HG03060 (cell line): ENCODE data around the gene SLC35A1.

Experiments used
- ATAC-seq: cut with Tn5 transposase; IDR thresholded peaks from one replicate; pipeline ENCODE4 v1.9.1; 2021; ENCODE audit warnings: low read depth, moderate number of reproducible peaks; ENCODE audit not compliant: unreplicated experiment

The SLC35A1 gene

DNA sequence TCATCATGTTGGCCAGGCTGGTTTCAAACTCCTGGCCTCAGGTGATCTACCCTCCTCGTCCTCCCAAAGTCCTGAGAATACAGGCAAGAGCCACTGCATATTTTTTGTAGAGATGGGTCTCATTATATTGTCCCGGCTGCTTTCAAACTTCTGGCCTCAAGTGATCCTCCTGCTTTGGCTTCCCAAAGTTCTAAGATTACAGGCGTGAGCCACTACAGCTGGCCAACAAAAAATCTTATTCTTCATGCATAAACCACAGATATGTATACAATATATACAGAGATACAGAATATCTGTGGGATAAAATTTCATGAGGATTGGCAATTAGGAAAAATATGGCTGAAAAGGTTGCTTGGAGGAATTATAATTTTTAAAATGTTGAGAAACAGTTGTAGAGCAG lies 49.9 kb downstream of the SLC35A1 start:
- no peak for ATAC-seq

DNA sequence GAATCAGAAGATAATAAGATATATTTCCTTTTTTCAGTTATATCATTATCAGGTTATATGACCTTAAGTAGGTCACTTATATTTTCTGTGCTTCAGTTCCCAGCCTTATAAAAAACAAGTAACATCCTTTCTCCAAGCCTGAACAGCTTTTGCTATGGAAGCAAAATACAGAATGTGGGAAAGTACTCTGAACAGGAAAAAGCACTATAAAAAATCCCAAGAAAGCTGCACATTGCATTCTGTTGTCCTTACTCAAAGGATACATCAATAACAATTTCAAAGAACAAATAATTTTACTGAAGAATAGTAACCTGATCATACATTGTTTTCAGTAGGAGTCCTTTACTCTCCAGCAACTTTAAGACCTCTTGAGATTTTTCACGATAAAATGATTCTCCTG lies 56.4 kb downstream of the SLC35A1 start:
- no peak for ATAC-seq

DNA sequence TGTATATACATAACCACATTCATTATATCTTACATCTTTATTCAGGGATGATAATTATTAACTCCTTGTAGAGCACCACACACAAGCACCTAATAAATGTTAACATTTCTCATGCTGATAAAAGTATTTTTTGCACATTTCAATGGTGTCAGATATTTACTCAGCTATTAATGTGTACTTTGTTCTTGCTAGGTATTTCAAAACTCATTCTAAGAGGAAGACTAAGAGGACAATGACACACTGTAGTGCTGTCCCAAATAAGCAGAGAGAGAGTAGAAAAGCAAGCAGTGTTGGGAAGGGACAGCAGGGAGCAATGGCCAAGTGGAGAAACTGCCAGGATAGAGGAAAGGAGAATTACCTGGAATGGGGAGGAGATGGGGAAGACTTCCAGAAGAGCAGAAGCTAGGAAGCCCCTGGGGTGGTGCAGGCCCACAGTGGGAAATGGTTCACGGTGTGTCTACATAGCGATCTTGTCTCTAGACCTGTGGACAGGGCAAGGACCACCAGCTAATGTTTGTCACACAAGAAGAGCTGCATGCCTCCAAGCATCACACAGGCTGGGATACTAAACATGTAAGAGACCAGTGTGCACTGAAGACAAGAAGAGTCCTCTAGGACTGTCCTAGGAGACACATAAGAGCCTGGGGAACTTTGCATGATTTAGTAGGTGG lies 61.7 kb downstream of the SLC35A1 start:
- no peak for ATAC-seq

DNA sequence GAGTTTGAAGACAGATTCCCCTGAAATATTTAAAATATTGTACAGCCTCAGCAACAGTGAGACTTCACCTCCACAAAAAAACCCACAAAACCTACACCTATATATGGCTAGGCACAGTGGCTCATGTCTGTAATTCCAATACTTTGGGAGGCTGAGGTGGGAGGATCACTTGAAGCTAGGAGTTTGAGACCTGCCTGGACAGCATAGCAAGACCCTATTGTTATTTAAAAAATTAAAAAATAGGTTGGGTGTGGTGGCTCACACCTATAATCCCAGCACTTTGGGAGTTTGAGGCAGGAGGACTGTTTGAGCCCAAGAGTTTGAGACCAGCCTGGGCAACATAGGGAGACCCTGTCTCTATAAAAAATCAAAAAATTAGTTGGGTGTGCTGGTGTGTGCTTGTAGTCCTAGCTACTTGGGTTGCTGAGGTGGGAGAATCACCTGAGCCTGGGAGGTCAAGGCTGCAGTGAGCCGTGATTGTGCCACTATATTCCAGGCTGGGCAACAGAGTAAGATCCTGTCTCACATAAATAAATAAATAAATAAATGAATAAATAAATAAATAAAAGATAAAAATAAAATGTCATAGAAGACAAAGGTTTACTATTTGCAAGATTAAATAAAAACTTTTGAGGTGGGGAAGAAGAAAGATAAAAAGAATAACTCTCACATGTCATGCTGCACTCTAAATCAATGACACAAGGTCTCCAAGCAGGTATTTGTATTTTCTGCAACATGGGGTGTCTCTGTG lies 65.9 kb downstream of the SLC35A1 start:
- no peak for ATAC-seq

DNA sequence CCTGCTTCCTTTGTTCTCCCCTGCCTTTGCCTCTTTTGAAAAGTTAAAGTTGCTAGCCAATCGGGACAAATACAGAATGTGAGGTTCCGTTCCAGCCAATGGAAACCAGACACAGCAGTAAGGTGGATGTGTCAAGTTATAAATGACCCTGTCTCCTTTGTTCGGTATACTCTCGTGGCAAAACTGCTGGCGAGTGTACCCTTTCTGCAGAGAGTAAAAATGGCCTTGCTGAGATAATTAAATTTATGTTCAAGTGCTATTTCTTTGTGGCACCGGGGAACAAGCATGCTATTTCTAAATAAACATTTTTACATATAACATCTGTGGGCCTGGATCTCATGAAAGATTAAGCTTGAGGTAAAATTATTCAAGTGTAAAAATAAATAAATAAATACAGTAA lies 66.8 kb downstream of the SLC35A1 start:
- ATAC-seq = no peak

DNA sequence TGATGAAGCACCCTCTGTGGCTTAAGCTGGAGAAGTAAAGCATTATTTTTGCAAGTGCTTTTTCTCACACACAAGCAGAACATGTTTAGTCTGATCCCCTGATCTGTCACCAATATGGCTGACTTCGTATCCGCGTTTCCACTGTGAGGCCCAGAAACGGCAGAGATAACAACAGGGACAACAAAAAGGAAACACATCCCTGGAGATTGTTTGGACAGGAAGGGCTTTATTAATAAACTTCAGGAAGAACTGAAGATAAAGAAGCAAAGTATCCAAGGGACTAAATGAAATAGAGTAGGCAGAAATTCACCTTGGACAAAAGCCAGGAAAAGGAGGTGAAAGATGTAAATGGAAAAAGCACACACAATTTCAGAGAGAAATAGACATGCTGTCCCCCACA lies 67.8 kb downstream of the SLC35A1 start:
- ATAC-seq = no peak

DNA sequence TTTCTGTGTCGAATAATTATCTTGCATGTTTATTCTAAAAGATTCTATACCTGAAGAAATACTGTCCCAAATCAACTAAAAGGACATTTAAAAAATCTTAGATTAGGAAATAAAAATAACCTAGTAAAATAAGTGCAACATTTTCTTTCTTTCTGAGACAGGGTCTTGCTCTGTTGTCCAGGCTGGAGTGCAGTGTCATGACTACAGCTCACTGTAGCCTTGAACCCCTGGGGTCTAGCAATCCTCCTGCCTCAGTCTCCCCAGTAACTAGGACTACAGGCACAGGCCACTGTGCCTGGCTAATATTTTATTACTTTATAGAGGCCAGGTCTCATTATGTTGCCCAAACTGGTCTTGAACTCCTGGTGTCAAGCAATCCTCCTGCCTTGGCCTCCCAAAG lies 68.3 kb downstream of the SLC35A1 start:
- no peak for ATAC-seq

DNA sequence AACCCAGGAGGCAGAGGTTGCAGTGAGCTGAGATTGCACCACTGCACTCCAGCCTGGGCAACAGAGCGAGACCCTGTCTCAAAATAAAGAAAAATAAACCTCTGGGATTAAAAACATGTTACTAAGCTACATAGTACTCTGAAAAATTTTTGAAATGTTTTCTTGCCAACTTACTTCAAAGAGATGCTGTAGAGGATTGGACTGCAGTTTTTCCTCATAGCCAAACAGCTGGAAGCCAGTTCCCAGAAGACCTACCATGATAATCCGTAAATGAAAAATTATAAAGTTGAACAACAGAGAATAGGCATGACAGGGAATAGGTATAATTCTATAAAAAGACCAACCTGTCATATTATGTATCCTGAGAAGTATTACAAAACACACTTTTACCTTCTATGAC lies 69.0 kb downstream of the SLC35A1 start:
- no peak for ATAC-seq

DNA sequence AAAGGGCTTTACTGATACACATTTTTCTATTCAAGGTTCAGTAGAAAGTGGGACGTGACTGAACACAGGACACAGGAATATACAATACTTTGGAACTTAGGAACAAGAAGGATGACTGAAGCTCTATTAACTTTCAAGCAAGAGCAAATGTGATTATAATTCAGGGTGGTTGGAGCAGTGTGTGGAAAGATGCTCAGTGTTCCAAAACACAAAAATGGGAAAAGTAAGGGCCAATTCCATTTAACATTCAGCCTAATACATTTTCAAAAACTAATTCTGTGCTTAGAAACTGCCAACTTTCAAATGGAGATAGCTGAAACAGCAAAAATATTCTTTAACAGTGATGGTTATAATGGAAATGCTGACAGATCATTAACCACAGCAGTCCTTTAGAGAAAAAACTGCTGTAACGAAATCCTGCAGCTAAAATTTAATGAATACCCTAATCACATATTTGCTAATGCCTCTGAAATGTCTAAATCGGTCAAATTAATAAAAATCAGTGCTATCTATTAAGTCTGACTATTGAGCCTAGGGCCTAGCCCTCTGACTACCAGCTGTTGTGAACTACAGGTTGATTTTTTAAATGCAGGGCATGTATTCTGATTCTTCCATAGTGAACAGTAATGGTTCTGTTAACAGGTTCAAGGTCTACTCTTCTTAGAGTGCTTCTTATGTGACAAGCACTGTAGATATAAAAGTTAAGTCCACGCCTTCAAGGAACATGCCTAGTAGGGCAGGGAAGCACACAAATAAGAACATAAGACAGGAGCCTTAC lies 71.1 kb downstream of the SLC35A1 start:
- ATAC-seq = no peak

DNA sequence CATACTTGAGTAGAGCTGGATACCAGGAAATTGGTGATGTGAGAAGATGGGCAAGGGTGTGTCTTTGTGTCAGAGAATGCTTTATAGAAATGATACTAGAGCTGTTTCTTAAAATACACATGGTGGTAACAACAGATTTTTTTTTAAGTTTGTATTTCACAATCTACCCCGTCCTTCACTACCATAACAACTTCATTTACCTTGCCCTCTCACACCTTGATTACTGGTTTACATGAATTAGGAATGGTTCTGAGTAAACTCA lies 71.6 kb downstream of the SLC35A1 start:
- no peak for ATAC-seq

DNA sequence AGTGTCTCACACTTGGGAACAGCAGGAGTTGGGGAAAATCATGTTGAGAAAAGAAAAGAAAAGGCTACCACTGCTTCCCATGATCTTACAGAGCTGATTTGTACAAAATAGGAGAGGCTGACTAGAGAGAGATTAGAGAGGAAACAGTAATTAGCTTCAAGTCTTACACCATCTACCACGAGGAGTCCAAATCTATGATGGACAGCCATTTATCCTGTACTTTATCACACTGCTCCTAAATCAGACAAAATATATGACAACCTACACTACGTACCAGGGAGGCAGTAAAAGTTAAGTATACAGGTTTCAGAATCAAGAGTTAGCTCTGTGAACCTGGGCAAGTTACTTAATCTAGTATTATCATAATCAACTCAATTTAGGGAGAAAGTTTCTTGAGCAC lies 79.0 kb downstream of the SLC35A1 start:
- no peak for ATAC-seq

DNA sequence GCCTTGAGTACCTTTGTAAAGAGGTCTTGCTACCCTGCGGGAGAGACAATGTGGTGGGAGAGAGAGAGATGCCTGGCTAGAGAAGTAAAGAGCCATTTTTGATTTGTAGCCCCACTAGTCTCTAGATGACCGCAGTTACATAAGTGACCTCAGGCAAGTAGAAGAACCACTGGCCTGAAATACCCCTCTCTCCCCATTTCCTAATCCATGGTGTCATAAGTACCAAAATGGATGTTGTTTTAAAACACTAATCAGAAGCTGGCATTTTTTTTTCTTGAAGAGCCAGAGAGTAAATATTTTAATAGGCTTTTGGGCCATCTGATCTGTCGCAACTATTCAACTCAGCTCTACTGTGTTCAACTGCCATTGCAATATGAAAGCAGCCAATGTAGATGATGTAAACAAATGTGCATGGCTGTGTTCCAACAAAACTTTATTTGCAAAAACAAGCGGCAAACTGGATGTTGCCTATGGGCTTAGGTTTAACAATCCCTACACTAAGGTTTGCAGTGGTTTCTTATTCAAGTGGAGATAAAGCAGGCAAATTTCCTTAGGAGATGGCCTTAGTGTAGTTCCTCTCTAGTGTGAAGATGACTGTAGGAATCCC lies 80.5 kb downstream of the SLC35A1 start:
- no peak for ATAC-seq

DNA sequence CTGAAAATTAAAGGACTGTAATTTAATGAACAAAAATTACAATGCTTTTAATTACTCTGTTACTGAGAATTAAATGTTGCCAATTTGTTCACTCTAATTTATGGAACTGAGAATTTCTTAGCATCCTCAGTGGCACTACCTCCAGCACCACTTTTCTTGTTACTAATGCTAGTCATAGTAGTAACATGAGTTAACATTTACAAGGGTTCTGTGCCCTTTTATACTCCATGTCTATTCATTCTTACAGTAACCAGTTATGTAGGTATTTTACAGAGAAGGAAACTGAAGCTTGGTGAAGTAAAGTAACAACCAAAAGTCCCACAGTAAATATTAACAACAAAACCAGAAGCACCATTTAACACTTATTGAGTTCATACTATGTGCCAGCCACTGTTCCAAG lies 82.7 kb downstream of the SLC35A1 start:
- ATAC-seq = no peak

DNA sequence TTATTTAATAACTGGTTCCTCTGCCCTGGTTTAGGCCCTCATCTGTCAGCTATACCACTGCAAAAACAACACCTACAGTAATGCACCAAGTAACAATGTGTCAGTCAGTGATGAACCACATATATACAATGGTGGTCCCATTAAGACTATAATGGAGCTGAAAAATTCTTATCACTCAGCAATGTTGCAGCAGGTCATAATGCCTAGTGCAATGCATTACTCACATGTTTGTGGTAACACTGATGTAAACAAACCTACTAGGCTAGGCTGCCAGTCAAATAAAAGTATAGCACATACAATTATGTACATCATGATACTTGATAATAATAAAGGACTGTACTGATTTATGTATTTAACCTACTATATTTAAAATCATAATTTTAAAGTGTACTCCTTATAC lies 85.7 kb downstream of the SLC35A1 start:
- no peak for ATAC-seq

DNA sequence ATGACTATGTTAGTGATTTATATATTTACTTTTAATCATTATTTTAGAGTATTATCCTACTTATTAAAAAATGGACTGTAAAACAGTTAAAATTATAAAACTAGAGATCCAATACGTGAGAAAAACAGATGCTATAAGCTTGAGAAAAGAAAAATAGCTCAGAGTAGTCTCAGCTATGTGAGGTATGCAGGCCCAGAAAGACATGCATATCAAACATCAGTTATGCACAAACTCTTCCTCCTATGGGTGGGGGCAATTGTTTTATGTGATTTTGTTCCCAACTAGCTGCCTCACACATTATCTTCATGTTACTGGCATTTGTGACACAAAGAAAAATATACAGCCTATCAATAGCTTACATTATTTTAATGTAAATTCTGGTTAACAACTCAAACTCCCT lies 88.2 kb downstream of the SLC35A1 start:
- ATAC-seq = no peak
